HG02610 (cell line): ENCODE data around the gene ZNF408.
"Not testable (repeated sequence)": the region's sequence is repeated elsewhere in the genome, so short reads cannot be mapped to it uniquely, and the experiment has no call there.

Experiments used
- ATAC-seq: cut with Tn5 transposase; IDR thresholded peaks from one replicate; pipeline ENCODE4 v1.9.1; 2021; ENCODE audit warnings: mild to moderate bottlenecking, moderate library complexity; ENCODE audit not compliant: unreplicated experiment

ZNF408 gene

DNA sequence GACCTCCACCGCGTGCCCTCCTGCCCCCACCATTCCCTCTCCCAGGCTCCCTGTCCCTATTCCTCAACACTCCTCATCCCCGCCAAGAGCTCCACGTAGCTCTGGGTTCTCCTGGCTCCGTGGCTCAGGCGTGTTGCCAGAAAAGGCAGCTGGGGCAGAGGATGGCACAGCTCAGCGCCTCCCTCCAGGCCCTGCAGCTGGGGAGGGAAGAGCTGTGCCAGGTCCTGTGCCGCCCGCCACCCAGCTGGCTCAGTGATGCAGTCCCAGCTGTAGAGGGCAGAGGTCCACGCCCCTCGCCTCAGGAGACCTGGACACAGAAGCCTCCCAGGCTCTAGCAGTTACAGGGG is 4.6 kb upstream of the ZNF408 start:
- no peak for ATAC-seq

DNA sequence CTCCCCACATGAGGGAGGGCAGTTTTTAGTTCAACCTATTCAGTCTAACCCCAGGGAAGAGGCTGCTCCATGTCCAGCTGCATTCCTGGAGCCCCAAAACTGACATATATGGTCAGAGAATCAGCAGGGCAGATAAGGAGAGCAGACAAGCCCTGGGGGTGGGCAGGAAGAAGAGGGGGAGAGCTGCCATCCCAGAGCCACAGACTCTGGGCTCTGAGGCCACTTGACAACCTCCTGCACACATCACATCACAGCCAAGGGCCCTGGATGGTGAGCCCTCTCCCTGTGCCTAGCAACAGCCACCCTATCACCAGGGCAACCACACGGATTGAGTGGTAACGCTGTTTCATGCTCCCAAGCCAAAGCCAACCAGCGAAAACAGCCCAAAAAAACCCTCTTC is 3.5 kb upstream of the ZNF408 start:
- ATAC-seq: no peak

DNA sequence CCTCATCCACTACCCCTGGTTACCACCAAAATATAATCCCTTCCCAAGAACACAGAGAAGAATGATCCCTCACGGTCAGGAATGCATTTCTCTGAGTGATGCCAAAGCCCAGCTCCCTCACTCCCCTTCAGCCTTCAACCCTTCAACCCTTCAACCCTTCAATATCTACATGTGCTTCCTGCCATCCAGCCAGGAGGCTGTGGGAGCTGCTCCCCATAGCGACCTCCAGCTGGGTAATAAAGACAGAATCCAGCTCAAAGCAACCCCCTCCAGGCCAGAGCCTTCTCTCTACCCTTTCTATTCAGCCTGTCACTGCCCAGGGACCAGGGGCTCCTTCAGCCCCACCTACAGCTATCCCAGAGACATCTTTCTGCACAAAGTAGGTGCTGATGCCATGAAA is 3.1 kb upstream of the ZNF408 start:
- ATAC-seq: no peak

DNA sequence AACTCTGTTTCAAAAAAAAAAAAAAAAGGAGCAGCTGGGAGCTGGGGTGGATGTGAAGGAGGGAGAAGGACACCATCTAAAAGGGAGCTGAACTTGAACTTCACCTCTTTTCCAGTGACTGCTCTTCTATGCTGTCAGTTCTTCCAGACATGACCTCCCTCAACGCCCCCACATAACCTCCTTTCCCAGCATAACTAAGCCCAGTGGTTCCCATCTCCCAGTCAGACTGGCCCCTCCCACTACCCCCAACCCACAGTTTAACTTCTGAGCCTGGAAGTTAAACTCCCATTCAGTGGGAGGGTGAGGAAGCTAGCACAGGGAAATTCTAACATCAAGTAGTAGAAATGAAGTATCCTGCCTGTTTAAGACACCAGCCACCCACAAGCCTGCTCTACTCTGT is 2.2 kb upstream of the ZNF408 start:
- ATAC-seq: no peak

DNA sequence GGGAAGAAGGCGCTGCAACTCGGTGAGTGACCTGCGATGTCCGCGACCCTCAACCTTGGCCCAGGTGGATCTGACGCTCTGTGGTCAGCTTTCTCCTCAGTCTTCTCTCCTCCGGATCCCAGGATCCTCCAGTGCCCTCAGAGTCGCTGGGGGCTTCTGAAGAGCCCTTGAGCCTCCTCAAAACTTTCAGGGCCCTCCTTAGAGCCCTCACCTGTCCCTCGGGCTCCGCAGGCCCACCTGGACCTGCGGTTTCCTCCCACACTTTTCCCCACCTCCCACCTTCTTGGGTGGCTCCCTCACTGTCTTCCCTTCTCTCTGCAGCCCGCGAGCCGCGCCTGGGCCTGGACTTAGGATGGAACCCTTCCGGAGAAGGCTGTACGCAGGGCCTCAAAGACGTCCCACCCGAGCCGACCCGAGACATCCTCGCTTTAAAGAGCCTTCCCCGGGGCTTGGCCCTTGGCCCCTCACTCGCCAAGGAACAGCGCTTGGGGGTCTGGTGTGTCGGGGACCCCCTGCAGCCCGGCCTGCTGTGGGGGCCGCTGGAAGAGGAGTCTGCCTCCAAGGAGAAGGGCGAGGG is 335 bp downstream of the ZNF408 start:
- no peak for ATAC-seq

DNA sequence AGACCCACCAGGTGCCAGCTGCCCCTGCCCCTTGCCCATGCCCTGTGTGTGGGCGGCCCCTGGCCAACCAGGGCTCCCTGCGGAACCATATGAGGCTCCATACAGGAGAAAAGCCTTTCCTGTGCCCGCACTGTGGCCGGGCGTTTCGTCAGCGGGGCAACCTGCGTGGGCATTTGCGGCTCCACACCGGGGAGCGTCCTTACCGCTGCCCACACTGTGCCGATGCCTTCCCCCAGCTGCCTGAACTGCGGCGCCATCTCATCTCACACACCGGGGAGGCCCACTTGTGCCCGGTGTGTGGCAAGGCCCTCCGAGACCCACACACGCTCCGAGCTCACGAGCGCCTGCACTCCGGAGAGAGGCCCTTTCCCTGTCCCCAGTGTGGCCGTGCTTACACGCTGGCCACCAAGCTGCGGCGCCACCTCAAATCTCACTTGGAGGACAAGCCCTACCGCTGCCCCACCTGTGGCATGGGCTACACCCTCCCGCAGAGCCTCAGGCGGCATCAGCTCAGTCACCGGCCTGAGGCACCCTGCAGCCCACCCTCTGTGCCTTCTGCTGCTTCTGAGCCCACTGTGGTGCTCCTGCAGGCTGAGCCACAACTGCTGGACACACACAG is 4.3 kb downstream of the ZNF408 start:
- ATAC-seq: no peak

DNA sequence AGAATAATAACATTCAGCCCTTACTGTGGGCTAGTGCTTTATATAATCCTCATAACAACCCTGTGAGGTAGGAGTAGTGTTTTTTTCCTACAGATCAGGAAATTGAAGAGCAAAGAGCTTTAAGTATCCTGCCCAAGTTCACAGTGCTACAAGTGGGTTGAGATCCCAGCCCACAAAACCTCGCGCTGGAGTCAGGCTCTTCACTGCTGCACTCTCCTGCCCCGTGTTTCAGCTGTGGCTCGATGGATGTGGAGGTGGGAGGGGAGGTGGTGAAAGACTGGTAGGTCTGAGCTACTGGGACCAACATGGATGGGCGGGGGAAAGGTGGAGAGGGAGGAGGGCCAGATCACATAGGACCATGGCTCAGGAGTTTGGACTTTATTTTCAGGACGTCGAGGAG is 6.1 kb downstream of the ZNF408 start:
- ATAC-seq: no peak

DNA sequence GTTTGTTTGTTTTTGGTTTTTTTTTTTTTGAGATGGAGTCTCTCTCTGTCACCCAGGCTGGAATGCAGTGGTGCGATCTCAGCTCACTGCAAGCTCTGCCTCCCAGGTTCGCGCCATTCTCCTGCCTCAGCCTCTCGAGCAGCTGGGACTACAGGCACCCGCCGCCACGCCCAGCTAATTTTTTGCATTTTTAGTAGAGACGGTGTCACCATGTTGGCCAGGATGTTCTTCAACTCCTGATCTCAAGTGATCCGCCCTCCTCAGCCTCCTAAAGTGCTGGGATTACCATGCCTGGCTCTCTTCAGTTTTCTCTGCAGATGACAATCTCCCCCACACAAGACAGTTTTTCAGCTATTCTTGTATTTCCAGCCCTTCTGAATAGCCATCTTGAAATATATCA is 8.5 kb downstream of the ZNF408 start:
- not testable (repeated sequence) for ATAC-seq

DNA sequence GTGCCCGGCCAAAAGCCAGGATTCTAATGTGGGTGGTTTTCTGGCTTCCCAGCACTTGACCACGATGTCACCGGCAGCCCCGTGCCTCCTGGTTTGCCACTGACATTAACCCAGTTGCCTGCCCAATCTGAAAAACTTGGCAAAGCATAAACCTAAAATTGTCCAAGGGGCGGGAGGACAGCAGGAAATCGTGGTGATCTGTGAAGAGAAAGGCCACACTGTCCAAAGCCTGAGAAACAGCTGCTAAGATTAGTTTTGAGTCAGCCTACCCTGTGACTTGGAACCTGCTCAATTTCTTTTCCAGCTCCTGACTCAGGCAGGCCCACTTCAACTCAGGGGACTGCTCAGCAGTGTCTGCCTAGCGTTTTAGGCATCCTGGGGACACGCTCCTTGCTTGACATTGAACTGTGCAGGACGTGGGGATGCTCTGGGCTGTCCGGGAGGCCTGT is 10.0 kb downstream of the ZNF408 start:
- ATAC-seq: no peak

DNA sequence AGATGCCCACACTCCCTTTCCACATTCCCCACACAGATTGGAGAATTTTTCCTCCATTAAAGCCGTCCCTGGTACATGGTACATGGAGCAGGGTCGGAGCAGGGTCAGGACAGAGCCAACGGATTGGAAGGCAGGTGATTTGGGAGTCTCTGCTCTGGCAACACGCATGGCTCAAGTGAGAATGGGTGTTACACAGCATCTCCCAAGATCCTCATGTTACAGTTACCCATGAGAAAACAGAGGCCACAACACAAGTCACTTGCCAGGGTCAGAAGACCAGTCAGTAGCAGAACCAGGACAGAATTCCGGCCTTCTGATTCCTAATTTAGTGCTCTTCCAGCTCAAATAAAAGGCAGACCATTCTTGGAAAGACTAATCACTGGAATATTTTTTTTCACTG is 10.5 kb downstream of the ZNF408 start:
- ATAC-seq: no peak

DNA sequence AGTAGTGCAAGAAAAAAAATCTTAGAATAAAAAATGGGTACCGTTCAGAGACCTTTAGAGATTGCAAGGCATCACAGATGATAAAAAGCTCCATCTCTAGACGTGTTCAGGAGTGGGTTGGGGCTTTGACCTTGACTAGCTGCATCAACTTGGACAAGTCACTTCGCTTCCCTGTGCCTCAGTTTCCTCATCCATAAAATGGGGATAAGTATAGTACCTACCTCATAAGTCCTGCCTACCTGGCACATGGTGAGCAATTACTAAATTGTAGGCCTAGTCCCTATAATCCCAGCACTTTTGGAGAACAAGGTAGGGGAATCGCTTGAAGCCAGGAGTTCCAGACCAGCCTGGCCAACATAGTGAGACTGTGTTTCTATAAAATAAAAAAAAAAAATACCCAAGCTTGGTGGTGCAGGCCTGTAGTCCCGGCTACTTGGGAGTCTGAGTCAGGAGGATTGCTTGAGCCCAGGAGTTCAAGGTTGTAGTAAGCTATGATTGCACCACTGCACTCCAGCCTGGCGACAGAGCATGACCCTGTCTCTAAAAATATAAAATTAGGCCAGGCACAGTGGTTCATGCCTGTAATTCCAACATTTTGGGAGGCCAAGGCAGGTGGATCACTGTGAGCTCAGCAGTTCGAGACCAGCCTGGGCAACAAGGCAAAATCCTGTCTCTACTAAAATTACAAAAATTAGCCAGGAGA is 12.2 kb downstream of the ZNF408 start:
- ATAC-seq: no peak

DNA sequence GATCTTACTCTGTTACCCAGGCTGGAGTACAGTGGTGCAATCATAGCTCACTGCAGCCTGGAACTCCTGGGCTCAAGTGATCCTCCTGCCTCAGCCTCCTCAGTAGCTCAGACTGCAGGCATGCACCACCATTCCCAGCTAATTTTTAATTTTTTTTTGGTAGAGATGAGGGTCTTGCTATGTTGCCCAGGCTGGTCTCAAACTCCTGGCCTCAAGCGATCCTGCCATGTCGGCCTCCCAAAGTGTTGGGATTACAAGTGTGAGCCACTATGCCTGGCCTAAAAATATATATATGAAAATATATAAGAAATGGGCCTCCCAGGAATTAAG is 17.0 kb downstream of the ZNF408 start:
- not testable (repeated sequence) for ATAC-seq

DNA sequence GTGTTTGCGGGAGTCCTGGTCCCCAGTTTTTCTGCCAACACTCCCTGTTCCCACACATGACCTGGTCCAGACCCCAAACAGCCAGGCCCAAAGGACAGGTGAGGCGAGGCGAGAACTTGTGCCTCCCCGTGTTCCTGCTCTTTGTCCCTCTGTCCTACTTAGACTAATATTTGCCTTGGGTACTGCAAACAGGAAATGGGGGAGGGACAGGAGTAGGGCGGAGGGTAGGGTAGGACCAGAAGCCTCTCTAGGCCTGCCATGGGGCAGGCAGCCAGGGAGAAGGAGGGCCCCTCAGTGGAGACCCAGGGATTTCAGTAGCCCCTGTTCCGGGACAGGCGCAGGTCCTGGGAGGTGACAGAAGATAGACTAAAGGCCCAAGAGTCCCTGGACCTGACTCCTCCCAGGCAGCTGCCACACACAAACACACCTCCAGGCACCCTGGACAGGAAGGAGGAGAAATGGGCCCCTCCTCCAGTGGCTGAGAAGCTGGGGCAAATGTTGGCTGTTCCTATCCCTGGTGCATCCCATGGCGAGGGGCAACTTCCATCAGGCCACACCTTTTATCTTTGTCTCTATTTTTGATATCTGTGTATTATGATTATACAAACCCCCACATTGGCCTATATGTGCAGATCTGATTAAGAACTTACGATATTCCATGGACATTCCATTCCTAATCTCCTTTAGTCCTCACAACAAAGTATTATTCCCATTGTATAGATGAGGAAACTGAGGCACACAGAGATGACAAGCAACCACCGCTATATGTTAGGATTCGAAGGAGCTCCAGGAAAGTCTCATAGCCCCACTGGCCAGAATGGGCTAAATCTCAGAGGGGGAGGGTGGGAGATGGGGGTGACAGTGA is 17.6 kb downstream of the ZNF408 start:
- no peak for ATAC-seq

DNA sequence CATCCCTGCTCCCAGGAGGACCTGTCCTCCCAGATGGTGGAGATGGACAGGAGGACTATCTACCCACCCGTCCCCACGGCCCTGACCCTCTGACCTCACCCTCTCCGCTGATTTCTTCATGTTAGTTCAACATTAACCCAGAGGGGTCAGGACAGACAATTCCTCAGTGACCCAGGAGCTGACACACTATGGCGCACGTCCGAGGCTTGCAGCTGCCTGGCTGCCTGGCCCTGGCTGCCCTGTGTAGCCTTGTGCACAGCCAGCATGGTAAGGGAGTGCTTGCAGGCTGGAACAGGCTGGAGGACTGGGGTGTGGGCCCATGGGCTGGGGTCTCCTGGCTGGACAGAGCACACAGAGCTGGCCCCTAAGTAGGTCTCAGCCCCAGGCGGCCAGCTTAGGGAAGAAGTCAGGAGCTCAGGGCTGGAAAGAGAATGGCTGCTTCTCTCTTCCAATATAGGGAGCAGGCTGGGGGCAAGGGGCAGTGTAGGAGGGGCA is 18.3 kb downstream of the ZNF408 start, which contains the start of gene F2:
Gene F2 (plus strand): TSS at position 166 of the 495 bp plus-strand sequence. CDS start 23 bp downstream, at position 189.
- ATAC-seq: no peak

DNA sequence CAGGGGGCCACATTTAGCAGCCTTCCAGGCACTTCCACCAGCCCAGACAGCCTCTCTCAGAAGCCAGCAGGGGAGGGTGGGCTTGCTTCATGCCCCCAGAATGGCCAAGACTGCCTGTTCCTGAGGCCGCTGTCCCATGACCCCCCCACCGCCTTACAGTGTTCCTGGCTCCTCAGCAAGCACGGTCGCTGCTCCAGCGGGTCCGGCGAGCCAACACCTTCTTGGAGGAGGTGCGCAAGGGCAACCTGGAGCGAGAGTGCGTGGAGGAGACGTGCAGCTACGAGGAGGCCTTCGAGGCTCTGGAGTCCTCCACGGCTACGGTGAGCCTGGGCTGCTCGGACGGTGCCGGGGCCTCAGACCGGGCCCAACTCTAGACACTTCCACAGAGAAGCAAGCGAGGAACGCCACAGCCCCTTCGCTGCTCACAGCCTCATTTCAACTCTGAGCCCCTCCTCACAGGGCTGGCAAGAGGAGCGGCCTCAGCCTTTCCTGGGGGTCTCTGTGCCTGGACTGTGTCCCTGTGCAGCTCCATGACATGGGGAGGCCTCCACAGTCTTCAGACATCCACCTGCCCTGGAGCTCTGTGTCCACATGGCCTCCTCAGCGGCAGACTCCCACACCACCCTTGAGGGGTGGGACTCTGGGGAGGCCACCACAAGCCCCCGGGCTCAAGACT is 18.9 kb downstream of the ZNF408 start:
- ATAC-seq: no peak

DNA sequence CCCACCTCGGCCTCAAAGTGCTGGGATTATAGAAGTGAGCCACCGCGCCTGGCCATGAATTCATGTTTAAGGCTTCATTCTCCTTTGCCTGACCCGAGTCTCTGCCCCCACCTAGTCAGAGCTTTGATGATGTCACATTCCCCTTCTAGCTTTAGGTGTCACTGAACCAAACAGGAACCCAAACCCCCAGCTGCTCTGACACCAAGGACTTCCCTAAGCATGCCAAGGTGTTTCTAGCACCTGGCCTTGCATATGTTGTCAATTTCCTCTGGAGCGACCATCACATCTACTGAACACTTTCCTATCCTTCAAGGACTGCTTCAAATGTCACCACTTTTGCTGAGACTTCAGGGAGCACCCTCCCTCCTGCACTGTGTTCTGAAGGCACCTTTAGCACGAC is 20.5 kb downstream of the ZNF408 start:
- ATAC-seq: no peak

DNA sequence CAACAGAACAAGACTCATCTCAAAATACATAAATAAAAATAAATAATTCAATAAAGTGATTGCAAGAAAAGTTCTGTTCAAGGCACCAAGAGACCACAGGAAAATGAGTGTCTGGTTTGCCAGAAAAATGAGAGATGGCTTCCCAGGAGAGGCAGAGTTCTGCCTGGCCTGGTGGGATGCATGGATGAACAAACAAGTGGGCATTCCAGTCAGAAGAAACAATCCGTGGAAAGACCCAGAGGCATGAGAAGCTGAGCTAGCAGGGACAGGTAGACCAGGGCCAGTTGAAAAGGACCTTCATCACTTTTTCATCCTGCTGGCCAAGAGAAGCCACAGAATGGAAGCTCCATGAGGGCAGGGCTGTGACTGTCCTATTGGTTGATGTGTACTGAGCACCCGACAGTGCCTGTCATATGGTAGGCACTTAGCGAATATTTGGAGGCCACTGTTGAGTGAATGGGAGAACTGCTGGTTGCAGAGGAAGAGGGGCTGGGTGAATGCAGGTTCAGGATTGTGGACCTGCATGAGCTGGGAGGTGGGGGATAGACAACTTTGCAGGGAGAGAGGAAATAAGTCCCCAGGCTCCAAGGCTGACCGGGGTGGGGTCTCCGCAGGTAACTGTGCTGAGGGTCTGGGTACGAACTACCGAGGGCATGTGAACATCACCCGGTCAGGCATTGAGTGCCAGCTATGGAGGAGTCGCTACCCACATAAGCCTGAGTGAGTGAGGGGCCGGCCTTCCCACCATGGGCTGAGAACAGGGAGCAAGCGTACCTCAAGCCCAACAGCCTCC is 21.9 kb downstream of the ZNF408 start:
- no peak for ATAC-seq

DNA sequence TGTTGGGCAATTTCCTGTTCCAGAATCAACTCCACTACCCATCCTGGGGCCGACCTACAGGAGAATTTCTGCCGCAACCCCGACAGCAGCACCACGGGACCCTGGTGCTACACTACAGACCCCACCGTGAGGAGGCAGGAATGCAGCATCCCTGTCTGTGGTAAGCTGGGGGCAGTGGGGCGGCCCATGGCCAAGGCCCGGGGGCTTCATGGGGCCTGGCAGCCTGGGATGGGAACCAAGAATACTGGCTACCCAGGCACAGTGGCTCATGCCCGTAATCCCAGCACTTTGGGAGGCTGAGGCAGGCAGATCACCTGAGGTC is 22.5 kb downstream of the ZNF408 start:
- ATAC-seq: no peak

DNA sequence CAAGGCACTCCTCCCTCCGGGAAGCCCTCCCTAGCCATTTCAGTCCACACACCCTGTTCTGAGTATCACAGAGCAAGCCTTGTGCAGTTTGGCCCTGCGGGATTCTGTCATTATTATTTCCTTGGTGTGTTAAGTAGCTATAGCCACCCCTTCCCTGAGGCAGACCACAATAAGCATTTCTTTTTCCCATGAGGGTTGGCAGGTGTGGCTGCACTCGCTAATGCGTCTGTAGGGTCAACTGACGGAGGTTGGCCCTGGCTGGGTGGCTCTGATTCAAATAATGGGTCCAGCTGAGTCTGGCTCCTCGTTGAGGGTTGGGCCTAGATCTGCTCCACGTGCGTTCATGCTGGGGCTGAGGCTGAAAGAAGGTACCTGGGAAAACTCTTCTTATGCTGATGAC is 23.3 kb downstream of the ZNF408 start:
- no peak for ATAC-seq
